Left cardiac atrium (tissue), 4 donors: ENCODE measurements around the gene CA11. TPM values are rescaled to one million over a fixed set of nuclear protein-coding genes. Genes with fewer than 3 reads are reported as not detected.
A peak's percentile ranks its signal among the peaks of the same experiment; 100 is the strongest.

Source experiments
- ATAC-seq, 2 donors: fragments of 200-7000 bp; cut with Tn5 transposase; one replicate each; pipeline ENCODE4 v1.9.1; 2020; ENCODE audit warnings: mild to moderate bottlenecking in 2 of 2, moderate library complexity in 2 of 2
- DNase-seq: peaks from one replicate; pipeline ENCODE4 v3.0.0-alpha.2; 2020
- intact Hi-C, 2 donors: fragments of 100-400 bp; cut with DNase I; formaldehyde crosslinking; loops; one replicate each; pipeline versions ENCODE4 v1.14.1 to v1.15.1; 2022 to 2023
- total RNA-seq, 2 donors: library from RNA; stranded (reverse); fragmentation: NEBNext Ultra II Directional; extraction: Animal tissue kit (Norgen Biotek cat#: 25700); gene quantifications; one replicate each; pipeline ENCODE4 v1.2.1, GENCODE V29; 2021
- donor health status: DM: no; HTN: yes; CAD: no.
- donor health status: DM: no; HTN: yes; CAD: no; lungs with severe emphysema.
- donor health status: DM: yes; HTN: yes; CAD: no.
- donor health status: Dilated cardiomyopathy.

Gene CA11
- total RNA-seq, 2 donors from 2014 or later, result 7.1 to 7.7 TPM

DNA sequence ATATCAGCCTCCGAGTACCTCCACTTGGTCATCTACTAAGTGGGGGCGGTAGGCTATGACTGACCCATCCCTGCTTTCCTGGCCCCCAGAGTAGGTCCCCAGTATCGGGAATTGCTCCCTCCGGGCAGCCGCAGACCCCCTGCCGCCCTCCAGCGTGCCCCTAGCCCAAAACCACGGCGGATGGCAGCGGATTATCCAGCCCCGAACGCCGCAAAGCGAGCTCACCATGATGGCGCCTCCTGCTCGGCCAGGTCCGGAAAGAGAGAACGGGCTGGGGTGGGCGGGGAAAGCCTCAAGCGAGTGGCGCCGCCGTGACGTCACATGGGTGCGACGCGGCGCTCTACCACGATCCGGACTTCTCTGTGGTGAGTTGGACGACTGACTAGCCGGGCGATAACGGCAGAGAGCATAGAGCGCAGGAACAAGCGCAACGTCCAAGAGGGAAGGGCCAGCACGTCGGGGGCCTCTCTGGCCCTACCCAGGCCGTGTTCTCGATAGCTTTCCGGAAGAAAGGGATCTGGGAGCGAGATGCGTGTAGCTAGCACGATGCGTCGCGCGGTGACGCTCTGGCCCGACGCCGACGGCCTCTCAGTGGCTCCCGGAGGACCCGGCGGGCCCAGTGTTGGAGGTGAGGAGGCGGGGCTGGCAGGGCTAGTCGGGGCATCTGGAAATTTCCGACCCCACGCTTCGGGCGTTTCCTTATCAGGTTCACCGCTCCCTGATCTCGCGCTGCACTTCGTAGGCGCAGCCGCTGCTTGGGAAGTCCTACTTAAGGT, 26.9 kb downstream of the CA11 start, which contains the start of the genes RPL18 and SPHK2:
Gene RPL18 (minus strand): TSS at position 263 of the 776 bp plus-strand sequence. CDS start 35 bp downstream, at position 228.
Gene SPHK2 (plus strand): TSS at position 591 of the 776 bp plus-strand sequence. CDS start 1,009 bp downstream, outside the sequence.
- DNase-seq (peak; percentile 99), ATAC-seq (peak; percentile 91 to 92)
- intact Hi-C loops, result no loop called here

GRCh38 chr19:48618278-48618915, 27.6 kb downstream of the CA11 start:
- no peak for ATAC-seq
- intact Hi-C loops, result no loop called here
- DNase-seq, result no peak

DNA sequence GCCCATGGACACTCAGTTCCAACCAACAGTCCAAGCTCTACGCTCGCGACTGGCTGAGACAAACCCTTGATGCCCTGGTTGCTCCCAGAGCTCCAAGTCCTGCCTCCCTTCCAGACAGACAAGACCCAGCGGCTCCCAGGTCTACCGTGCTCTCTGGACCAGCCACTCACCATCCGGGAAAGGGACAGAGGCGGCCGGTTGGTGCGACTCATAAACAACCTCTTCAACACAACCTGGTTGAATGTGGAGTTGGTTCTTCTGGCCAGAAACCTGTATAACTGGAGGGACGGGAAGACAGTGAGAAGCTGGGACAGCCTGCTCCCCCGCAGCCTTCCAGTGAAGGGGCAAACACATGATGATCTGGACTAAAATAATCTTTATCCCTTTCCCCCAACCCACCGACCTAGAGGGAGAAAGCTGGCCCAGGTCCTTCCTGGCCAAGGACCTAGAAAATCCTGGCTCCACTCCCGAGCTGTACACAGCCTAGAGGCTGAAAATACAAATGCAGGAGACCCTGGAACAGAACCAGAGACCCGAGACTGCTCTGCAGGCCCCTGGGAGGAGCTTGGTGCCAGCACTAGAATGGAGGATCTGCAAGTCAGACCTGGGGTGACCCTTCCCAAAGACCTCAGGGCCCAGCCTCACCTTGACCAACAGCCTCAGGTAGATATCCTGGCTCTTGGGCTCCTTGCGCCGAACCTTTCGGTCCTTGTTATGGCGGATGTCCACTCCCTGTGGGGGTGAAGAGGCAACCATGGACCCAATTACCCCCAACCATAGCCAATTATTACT, 28.6 kb downstream of the CA11 start:
- intact Hi-C loops, result no loop called here
- DNase-seq, result no peak
- ATAC-seq, result no peak

GRCh38 chr19:48616491-48617056, 29.4 kb downstream of the CA11 start:
- intact Hi-C loops, result no loop called here
- ATAC-seq, result no peak
- DNase-seq, result no peak

- intact Hi-C loops, result no loop called here
- no peak for ATAC-seq
- DNase-seq, result no peak
Observed at GRCh38 chr19:48616041-48616436, 29.9 kb downstream of the CA11 start.

- ATAC-seq (no peak), DNase-seq (no peak)
- intact Hi-C loops, result no loop called here
Observed at GRCh38 chr19:48615231-48616040, 30.6 kb downstream of the CA11 start.

GRCh38 chr19:48614436-48615230, 31.4 kb downstream of the CA11 start, which contains the start of gene FAM83E:
Gene FAM83E, minus strand, starts transcription at chr19:48615076. Its CDS starts 1,704 bp downstream, at chr19:48613372.
- ATAC-seq, result no peak
- intact Hi-C loops, result no loop called here
- no peak for DNase-seq

DNA sequence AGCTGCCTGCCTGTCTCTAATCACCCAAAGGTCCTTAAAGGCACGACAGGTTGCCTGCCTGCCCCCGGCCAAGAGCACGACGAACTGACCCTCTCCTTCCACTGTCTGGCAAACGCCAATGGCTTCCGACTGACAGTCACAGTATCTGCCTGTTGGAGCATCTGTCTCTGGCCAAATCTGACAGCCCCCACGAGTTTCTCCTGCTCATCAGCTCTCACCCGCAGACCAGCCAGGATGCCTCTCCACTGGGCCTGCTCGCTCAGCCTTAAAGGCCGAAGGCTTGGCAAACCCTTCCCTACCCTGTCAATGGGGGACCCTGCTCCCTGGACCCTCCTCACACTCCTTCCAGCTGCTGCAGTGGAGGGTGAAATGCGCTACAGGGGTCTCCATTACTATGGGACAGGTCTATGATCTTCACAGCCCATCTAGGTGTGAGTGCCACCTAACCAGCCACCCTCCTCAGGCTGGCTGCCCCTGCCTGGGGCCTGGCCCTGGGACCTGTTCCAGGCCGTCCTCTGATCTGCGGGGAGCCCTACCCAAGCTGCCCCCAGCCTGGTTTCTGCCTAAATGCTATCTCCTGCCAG, 32.0 kb downstream of the CA11 start:
- intact Hi-C loops, result no loop called here
- peak in 1 of 2 donors; percentile 31 for ATAC-seq
- DNase-seq, result no peak

GRCh38 chr19:48613024-48613851, 32.7 kb downstream of the CA11 start:
- peak; percentile 6 to 17 for ATAC-seq

GRCh38 chr19:48611872-48612271, 34.1 kb downstream of the CA11 start:
- ATAC-seq, result no peak
- DNase-seq, result no peak
- intact Hi-C loops, result no loop called here

More at GRCh38 chr19:48613024-48613851, 32.7 kb downstream of the CA11 start:
- DNase-seq, result no peak
- intact Hi-C loops, result no loop called here

DNA sequence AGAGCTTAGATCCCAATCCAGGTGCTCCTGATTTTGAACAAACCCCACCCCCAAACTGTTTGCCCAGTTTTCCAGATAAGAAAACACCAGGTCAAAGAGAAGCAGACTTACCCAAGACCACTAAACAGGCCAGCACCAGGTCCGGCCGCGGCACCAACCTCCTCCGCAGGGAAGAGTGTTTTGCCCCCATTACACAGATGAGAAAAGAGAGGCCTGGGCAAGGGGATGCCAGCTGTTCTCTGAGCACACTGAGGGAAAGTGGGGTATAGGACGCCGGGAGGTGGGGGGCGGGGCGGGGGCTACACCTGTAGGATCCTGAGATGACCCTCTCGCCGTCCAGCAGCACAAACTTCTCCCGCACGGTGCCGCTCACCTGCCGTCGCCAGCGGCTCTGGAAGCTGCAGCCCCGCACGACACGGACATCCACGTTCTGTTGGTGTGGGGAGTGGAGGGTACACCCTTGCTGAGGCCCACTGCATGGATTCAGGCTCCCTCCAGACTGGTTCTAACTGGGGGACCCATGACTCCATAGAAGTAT, 36.3 kb downstream of the CA11 start:
- DNase-seq (no peak), ATAC-seq (no peak)
- intact Hi-C loops, result no loop called here

DNA sequence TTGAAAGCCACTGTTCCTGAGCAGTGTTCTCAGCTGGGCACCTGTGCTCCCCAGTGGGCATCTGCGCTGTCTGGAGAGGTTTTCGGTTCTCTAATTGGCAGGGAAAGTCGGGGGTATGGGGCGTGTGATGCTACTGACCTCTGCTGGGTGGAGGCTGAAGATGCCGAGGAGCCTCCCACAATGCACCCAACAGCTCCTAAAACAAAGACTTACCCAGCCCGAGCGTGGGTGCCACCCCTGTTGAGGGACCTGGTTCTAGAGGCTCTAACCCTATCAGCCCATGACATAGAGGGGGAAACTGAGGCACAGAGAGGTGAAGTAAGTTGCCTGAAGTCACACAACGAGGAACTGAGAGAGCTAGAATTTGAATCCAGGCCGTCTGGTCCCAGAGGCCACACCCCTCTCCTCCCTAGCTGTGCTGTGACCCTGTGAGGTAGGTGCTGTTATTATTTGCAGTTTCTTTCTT, 37.2 kb downstream of the CA11 start:
- intact Hi-C loops, result no loop called here
- DNase-seq (no peak), ATAC-seq (peak in 1 of 2 donors; percentile 40)

GRCh38 chr19:48607359-48607755, 38.6 kb downstream of the CA11 start:
- DNase-seq, result no peak
- intact Hi-C loops, result no loop called here
- no peak for ATAC-seq

DNA sequence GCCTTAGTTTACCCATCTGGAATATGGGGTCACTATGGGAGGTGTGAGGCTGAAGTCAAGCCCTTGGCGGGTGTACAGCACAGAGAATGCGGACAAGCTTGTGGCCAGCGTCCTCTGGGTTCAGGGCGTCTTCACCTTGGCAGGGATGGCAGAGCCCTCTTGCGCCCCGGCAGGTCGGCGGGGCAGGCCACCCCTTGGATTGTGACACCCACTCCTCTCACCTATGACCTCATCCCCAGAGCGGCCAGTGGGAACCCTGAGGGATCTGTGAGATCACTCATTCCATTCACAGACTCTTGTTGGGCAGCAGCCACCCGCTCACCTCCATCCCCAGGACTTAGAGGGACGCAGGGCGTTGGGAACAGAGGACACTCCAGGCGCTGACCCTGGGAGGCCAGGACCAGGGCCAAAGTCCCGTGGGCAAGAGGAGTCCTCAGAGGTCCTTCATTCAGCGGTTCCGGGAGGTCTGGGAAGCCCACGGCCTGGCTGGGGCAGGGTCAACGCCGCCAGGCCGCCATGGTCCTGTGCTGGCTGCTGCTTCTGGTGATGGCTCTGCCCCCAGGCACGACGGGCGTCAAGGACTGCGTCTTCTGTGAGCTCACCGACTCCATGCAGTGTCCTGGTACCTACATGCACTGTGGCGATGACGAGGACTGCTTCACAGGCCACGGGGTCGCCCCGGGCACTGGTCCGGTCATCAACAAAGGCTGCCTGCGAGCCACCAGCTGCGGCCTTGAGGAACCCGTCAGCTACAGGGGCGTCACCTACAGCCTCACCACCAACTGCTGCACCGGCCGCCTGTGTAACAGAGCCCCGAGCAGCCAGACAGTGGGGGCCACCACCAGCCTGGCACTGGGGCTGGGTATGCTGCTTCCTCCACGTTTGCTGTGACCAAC, 39.3 kb downstream of the CA11 start, which contains the start of gene SPACA4:
Gene SPACA4 (plus strand): TSS at position 280 of the 896 bp plus-strand sequence. CDS start 237 bp downstream, at position 517.
- no peak for DNase-seq
- no peak for ATAC-seq
- intact Hi-C loops, result no loop called here

- no peak for DNase-seq
- no peak for ATAC-seq
- intact Hi-C loops, result no loop called here
Observed at GRCh38 chr19:48603850-48604249, 42.1 kb downstream of the CA11 start.
